ENCODE data around the gene ARHGEF17.

GRCh38 chr11:73281796-73282660 lies 26.0 kb upstream of the ARHGEF17 start:
- TF ChIP-seq CTCF (IDR thresholded peaks at IDR 0.05), result no peak
- no peak for TF ChIP-seq JUNB (IDR thresholded peaks at IDR 0.05)
- TF ChIP-seq GATA3 (IDR thresholded peaks at IDR 0.05; ENCODE audit: borderline replicate concordance), result no peak
- TF ChIP-seq REST (IDR thresholded peaks at IDR 0.05), result no peak

Measured in A549 (cell line).